Measurements from ENCODE around the gene RNF11.
A peak's percentile ranks its signal among the peaks of the same experiment; 100 is the strongest.
"Not testable (repeated sequence)": the region's sequence is repeated elsewhere in the genome, so short reads cannot be mapped to it uniquely, and the experiment has no call there.

Gene RNF11

GRCh38 chr1:51230501-51231078, 5.5 kb upstream of the RNF11 start:
- no peak for DNase-seq

DNA sequence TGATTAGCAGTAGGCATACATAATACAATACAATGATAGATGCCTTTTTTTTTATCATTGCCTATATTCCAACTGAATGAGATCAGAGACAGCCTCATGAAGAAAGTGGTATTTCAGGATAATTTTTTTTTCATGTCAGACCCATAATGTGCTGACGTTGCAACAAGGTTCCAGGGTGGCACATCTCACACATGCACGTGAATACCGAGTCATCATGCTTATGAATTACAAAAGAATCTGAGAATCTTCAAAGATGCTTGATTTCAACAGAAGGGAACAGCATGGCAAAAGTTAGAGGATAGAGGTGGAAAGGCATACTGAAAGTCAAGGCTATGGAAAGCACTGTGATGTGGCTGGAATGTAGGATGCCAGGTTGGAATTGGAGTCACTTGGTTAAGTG, 5.0 kb upstream of the RNF11 start:
- no peak for DNase-seq

DNA sequence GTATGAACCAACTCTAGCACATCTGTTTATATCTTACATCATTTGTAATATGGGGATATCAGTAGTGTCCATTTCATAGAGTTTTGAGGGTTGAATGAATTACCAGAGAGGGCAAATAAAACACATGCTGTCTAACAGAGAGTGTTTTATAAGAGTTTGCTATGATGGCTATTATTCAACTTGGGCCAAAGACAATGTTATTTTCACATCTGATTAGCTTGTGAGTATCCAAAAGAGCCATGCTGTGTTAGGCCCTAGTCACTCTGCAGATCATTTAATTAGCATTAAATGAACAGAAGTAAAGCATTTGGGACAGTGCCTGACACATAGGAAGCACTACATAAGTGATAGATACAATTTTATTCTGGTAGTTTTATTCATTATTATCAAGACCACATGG, 4.2 kb upstream of the RNF11 start:
- DNase-seq: no peak

GRCh38 chr1:51234236-51234635, 1.8 kb upstream of the RNF11 start:
- DNase-seq: not testable (repeated sequence)

GRCh38 chr1:51234721-51235425, 1.2 kb upstream of the RNF11 start:
- peak; percentile 93 for DNase-seq

GRCh38 chr1:51236531-51237350, 668 bp downstream of the RNF11 start:
- peak; percentile 27 for DNase-seq

DNA sequence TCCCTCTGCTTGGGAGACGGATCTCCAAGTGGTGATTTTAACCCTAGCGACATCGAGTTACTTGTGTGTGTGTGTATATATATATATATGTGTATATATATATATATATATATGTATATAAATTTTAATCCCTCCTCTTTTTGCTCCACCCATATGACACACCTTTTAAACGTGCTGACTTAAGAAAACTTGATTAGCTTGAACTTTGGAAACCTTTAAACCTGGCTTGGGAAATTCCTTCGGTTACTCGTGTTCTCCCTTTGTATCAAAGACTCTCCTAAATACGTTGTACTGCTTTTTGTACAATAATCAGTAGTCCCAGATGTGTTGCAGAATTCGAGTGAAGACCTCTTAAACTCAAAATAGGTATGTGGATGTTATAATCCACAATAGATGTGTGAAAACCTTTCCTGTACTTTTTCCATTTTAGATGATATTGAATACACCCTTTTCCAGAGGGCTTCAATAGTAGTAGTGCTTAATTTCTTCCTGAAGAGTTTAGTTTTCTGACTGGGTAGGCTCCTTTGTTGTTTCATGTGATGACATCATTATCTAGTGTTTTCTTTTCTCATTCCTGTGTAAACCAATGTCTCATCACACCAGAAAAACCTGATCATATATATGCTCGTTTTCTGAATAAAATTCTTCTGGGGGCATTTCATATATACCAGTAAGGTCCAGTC, 1.4 kb downstream of the RNF11 start:
- no peak for DNase-seq

- DNase-seq: no peak
These were observed 1.9 kb downstream of the RNF11 start for GRCh38 chr1:51238034-51238403.

GRCh38 chr1:51240084-51240483, 4.0 kb downstream of the RNF11 start:
- no peak for DNase-seq

GRCh38 chr1:51241119-51241518, 5.0 kb downstream of the RNF11 start:
- DNase-seq: no peak

DNA sequence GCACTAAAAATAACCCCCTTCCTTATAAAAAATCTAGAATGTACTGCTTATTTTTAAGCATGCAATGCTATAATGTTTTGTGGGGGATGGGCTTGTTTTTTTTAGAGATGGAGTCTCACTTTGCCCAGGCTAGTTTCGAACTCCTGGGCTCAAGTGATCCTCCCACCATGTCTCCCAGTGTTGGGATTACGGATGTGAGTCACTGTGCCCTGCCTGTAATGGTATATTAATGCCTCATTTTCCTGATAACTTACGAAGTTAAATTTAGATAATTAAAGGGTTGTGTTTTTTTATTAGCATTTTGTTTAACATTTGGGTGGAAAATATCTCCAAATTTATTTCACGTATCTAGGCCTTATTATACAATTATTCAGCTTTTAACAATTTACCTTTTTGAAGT, 6.5 kb downstream of the RNF11 start:
- DNase-seq: no peak

DNA sequence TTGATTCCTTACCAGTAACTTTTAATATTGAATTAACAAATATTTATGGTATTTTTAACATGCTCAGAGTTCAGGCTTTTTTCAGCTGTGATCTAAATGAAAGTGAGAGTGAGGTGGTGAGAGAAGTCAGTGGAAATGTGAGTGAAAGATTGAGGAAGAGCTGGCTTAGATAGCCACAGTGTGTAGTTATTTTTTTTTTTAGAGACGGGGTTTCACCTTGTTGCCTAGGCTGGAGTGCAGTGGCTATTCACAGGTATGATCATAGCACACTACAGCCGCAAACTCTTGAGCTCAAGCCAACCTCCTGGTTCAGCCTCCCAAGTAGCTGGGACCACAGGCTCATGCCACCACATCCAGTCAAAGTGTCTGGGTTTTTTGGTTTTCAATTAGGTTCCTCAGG, 10.9 kb downstream of the RNF11 start:
- DNase-seq: no peak

- no peak for DNase-seq
These were observed 11.4 kb downstream of the RNF11 start for GRCh38 chr1:51247499-51247898.

DNA sequence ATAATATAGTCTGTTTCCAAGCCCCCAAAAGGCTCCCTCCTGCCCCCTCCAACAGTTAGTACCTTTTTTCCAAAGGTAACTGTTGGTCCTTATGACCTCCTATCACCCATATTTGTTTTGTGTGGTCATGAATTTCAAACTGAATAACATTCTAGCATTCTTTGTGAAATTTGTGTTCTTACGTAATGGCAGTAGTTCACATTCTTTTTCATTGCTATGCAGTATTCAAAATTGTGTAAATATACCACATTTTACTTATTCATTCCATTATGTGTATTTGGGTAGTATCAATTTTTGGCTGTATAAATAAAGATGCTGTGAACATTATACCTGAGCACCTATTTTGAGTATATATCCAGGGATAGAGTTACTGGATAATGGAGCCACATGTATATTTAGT, 13.4 kb downstream of the RNF11 start:
- no peak for DNase-seq

GRCh38 chr1:51250729-51251128, 14.7 kb downstream of the RNF11 start:
- DNase-seq: not testable (repeated sequence)

GRCh38 chr1:51251165-51251564, 15.1 kb downstream of the RNF11 start:
- DNase-seq: not testable (repeated sequence)

DNA sequence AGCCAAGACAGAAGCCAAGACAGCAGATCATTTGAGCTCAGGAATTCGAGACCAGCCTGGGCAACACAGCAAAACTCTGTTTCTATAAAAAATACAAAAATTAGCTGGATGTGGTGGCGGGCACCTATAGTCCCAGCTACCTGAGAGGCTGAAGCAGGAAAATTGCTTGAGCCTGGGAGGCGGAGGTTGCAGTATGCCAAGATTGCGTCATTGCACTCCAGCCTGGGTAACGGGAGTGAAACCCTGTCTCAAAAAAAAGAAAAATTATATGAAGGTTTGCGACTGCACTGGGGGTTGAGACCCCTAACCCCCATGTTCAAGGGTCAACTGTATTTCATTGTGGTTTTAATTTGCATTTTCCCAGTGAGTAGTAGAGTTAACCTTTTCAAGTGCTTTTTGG, 16.3 kb downstream of the RNF11 start:
- DNase-seq: no peak

GRCh38 chr1:51253691-51254090, 17.6 kb downstream of the RNF11 start:
- DNase-seq: no peak

GRCh38 chr1:51255331-51255730, 19.3 kb downstream of the RNF11 start:
- no peak for DNase-seq

- DNase-seq: no peak
These were observed 27.2 kb downstream of the RNF11 start for GRCh38 chr1:51263147-51263877.

DNA sequence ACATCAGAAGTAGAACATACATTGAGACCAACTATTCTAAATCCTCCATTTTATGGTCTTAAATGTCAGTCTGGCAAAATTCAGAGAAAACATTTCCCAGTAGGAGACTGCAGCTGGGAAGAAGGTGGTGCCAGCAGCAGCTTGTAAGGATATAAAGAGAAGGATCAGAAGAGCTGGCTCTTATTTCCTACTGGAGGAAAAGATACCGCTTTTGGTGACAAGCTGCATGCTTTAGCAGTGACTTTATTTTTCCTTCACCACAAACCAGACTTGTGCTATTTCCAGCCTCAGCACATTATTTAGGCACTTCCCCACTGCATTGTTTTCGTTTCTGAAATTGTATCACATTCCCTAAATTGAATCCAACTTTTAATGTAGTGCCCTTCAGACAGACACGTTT, 28.4 kb downstream of the RNF11 start:
- no peak for DNase-seq

GRCh38 chr1:51265618-51266017, 29.5 kb downstream of the RNF11 start:
- DNase-seq: no peak

- no peak for DNase-seq
These were observed 30.1 kb downstream of the RNF11 start for GRCh38 chr1:51266181-51266580.
